NCI-H82 treated with DMSO at 0.1 percent for 48 hours (cell line): ENCODE results near the gene PNKD.

Experiments
- DNase-seq: peaks from one replicate; lab custom pipeline; 2025; ENCODE audit not compliant: unreplicated experiment; lab: John Stamatoyannopoulos, UW

Gene PNKD

GRCh38 chr2:218269900-218270720, at the start of gene PNKD, which contains the start of gene AAMP:
PNKD (plus strand) TSS chr2:218270519; CDS start chr2:218270536, 17 bp downstream.
AAMP (minus strand) TSS chr2:218270137; CDS start chr2:218270086, 51 bp downstream.
- peak; percentile 99 for DNase-seq

- DNase-seq = no peak
Measured at GRCh38 chr2:218221000-218221399, 49.3 kb upstream of the PNKD start.

- no peak for DNase-seq
Measured at GRCh38 chr2:218223046-218223445, 47.3 kb upstream of the PNKD start.

GRCh38 chr2:218224186-218224585, 46.1 kb upstream of the PNKD start:
- DNase-seq = no peak

- DNase-seq = no peak
Measured at GRCh38 chr2:218226903-218227302, 43.4 kb upstream of the PNKD start.

- no peak for DNase-seq
Measured at GRCh38 chr2:218228366-218229090, 41.8 kb upstream of the PNKD start.

- no peak for DNase-seq
Measured at GRCh38 chr2:218229239-218229638, 41.1 kb upstream of the PNKD start.

GRCh38 chr2:218229851-218230250, 40.5 kb upstream of the PNKD start:
- DNase-seq = no peak

GRCh38 chr2:218230882-218231281, 39.4 kb upstream of the PNKD start:
- DNase-seq = no peak

- DNase-seq = no peak
Measured at GRCh38 chr2:218233543-218233942, 36.8 kb upstream of the PNKD start.

GRCh38 chr2:218234521-218234920, 35.8 kb upstream of the PNKD start:
- DNase-seq = no peak

- no peak for DNase-seq
Measured at GRCh38 chr2:218235017-218235416, 35.3 kb upstream of the PNKD start.

GRCh38 chr2:218236829-218237228, 33.5 kb upstream of the PNKD start:
- DNase-seq = no peak

- no peak for DNase-seq
Measured at GRCh38 chr2:218238887-218239286, 31.4 kb upstream of the PNKD start.

GRCh38 chr2:218244204-218244603, 26.1 kb upstream of the PNKD start:
- DNase-seq = no peak

- DNase-seq = no peak
Measured at GRCh38 chr2:218244665-218245064, 25.7 kb upstream of the PNKD start.

- DNase-seq = no peak
Measured at GRCh38 chr2:218245214-218245613, 25.1 kb upstream of the PNKD start.

- no peak for DNase-seq
Measured at GRCh38 chr2:218249691-218250090, 20.6 kb upstream of the PNKD start.

GRCh38 chr2:218252509-218253231, 17.6 kb upstream of the PNKD start:
- DNase-seq = no peak

GRCh38 chr2:218253232-218253625, 17.1 kb upstream of the PNKD start:
- DNase-seq = no peak

- DNase-seq = no peak
Measured at GRCh38 chr2:218255446-218255845, 14.9 kb upstream of the PNKD start.
